H54 (cell line): ENCODE data around the gene MYO9B.
A peak's percentile ranks its signal among the peaks of the same experiment; 100 is the strongest.

Source experiments
- DNase-seq: peaks from one replicate; pipeline ENCODE4 v3.0.0; 2011; ENCODE audit warnings: low spot score, mixed read lengths; ENCODE audit not compliant: insufficient read length
- FAIRE-seq: peaks from 3 replicates; lab custom pipeline; 2011; peaks lifted over from hg19 to GRCh38; lab: Jason Lieb, UNC
- POLR2A ChIP-seq: IDR thresholded peaks from 2 replicates; pipeline ENCODE4 v1.6.1; 2011; ENCODE audit warnings: low read depth, mild to moderate bottlenecking, low read length

MYO9B gene

GRCh38 chr19:17244618-17245534 is 169.3 kb downstream of the MYO9B start:
- FAIRE-seq (no peak), DNase-seq (no peak)
- no peak for TF ChIP-seq POLR2A

GRCh38 chr19:17245535-17245984 is 170.0 kb downstream of the MYO9B start, which contains the start of gene NR2F6:
TSS of gene NR2F6 (minus strand) at chr19:17245919. CDS start at chr19:17245220, 699 bp downstream.
- DNase-seq = no peak
- peak; percentile 67 for TF ChIP-seq POLR2A
- no peak for FAIRE-seq

GRCh38 chr19:17246681-17247425 is 171.3 kb downstream of the MYO9B start:
- no peak for FAIRE-seq
- no peak for DNase-seq
- TF ChIP-seq POLR2A = no peak

GRCh38 chr19:17248011-17248776 is 172.6 kb downstream of the MYO9B start:
- TF ChIP-seq POLR2A = no peak
- DNase-seq (no peak), FAIRE-seq (no peak)

- FAIRE-seq = no peak
- no peak for DNase-seq
These were observed 174.4 kb downstream of the MYO9B start for GRCh38 chr19:17249887-17250548.

GRCh38 chr19:17254636-17255035 is 179.1 kb downstream of the MYO9B start:
- no peak for DNase-seq
- FAIRE-seq = no peak
- no peak for TF ChIP-seq POLR2A

More at GRCh38 chr19:17249887-17250548, 174.4 kb downstream of the MYO9B start:
- no peak for TF ChIP-seq POLR2A

GRCh38 chr19:17255150-17255621 is 179.6 kb downstream of the MYO9B start:
- no peak for TF ChIP-seq POLR2A
- no peak for FAIRE-seq
- DNase-seq = no peak

GRCh38 chr19:17256130-17256529 is 180.6 kb downstream of the MYO9B start:
- FAIRE-seq (no peak), DNase-seq (no peak)
- no peak for TF ChIP-seq POLR2A

GRCh38 chr19:17259118-17259780 is 183.7 kb downstream of the MYO9B start:
- no peak for DNase-seq
- FAIRE-seq = no peak

GRCh38 chr19:17259934-17260333 is 184.4 kb downstream of the MYO9B start:
- DNase-seq (no peak), FAIRE-seq (no peak)
- TF ChIP-seq POLR2A = no peak

More at GRCh38 chr19:17259118-17259780, 183.7 kb downstream of the MYO9B start:
- TF ChIP-seq POLR2A = no peak

- TF ChIP-seq POLR2A = no peak
- FAIRE-seq (no peak), DNase-seq (peak; percentile 81)
These were observed 185.3 kb downstream of the MYO9B start for GRCh38 chr19:17260842-17261325.

- FAIRE-seq (no peak), DNase-seq (no peak)
- TF ChIP-seq POLR2A = no peak
These were observed 187.0 kb downstream of the MYO9B start for GRCh38 chr19:17262557-17262956.
